ENCODE measurements around the gene ZNF513. TPM values are rescaled to one million over a fixed set of nuclear protein-coding genes. Genes with fewer than 3 reads are reported as not detected.

Gene ZNF513
- total and polyA plus RNA-seq, 11 donors = 2.8 to 11.8 (median 7.5) TPM

GRCh38 chr2:27379836-27380625 lies 503 bp downstream of the ZNF513 start:
- H3K4me1 ChIP-seq = peaks cover 0 to 36% (median 16%) of the 10 kb centered on the region in 12 donors
- no peaks in the 10 kb centered on the region for H3K9me3 ChIP-seq
- H3K27ac ChIP-seq = peak overlapping the region; percentile 53 to 96 (median 89)
- no peaks in the 10 kb centered on the region for H3K27me3 ChIP-seq
- peak overlapping the region; percentile 32 to 82 (median 73) for H3K4me3 ChIP-seq
- peaks cover 3 to 77% (median 68%) of the 10 kb centered on the region in 9 donors for H3K36me3 ChIP-seq
- TF ChIP-seq CTCF (IDR thresholded peaks at IDR 0.05) = no peak
- no peak for TF ChIP-seq POLR2A (IDR thresholded peaks at IDR 0.05)
- WGBS, 4 donors = 0 to 1% (median 0%) methylated on average over 20 to 35 of the region's 35 CpGs
- intact Hi-C loops (cut with DNase I) = loop anchor here in 1 of 10 donors (1.0 kb wide), 1 partner anchor 10 kb away; the partner anchor contains the start of genes EIF2B4 and SNX17
- DNase-seq = peak; percentile 77 to 89 (median 83)
- peak in 2 of 4 donors; percentile 12 to 15 for ATAC-seq

GRCh38 chr2:27379383-27379835 lies 1.1 kb downstream of the ZNF513 start:
- TF ChIP-seq POLR2A (IDR thresholded peaks at IDR 0.05) (no peak), CTCF (IDR thresholded peaks at IDR 0.05) (no peak)
- 82 to 92% (median 87%) methylated on average over 2 of the region's 2 CpGs for WGBS, 4 donors
- intact Hi-C loops (cut with DNase I) = no loop called here
- H3K4me3 ChIP-seq = peak overlapping the region in 10 of 12 donors; percentile 67 to 82 (median 73)
- no peaks in the 10 kb centered on the region for H3K27me3 ChIP-seq
- H3K9me3 ChIP-seq = no peaks in the 10 kb centered on the region
- DNase-seq (no peak), ATAC-seq (no peak)
- H3K27ac ChIP-seq = peak overlapping the region in 7 of 12 donors; percentile 84 to 93 (median 89)
- peaks cover 0 to 36% (median 16%) of the 10 kb centered on the region in 12 donors for H3K4me1 ChIP-seq
- H3K36me3 ChIP-seq = peaks cover 3 to 77% (median 68%) of the 10 kb centered on the region in 9 donors

- WGBS, 4 donors = 86 to 93% (median 90%) methylated on average over 5 to 9 of the region's 9 CpGs
- ATAC-seq (no peak), DNase-seq (no peak)
- Histone ChIP-seq H3K27ac (peak overlapping the region in 1 of 12 donors; percentile 90), H3K27me3 (no peaks in the 10 kb centered on the region), H3K36me3 (peaks cover 3 to 77% (median 68%) of the 10 kb centered on the region in 9 donors), H3K9me3 (no peaks in the 10 kb centered on the region), H3K4me3 (no peak overlapping the region), H3K4me1 (peaks cover 0 to 36% (median 16%) of the 10 kb centered on the region in 12 donors)
- intact Hi-C loops (cut with DNase I) = no loop called here
- no peak for TF ChIP-seq CTCF (IDR thresholded peaks at IDR 0.05)
- TF ChIP-seq POLR2A (IDR thresholded peaks at IDR 0.05) = no peak
These were observed 1.7 kb downstream of the ZNF513 start for GRCh38 chr2:27378809-27379290.
